Chondrocyte (in vitro differentiated cells): ENCODE results near the gene SOBP. TPM values are rescaled to one million over a fixed set of nuclear protein-coding genes. Genes with fewer than 3 reads are reported as not detected.

Experiments
- DNase-seq: peaks from one replicate; pipeline ENCODE4 v3.0.0; 2021; ENCODE audit warnings: mixed read lengths, low spot score
- H3K27ac Mint-ChIP-seq: one replicate; pipeline ENCODE4 v1.8.0; 2021; ENCODE audit warnings: mild to moderate bottlenecking, moderate library complexity, mixed read lengths; ENCODE audit not compliant: unreplicated experiment
- H3K27me3 Mint-ChIP-seq: 2 replicates; pipeline ENCODE4 v1.8.0; 2021; ENCODE audit warnings: low read depth, mixed read lengths
- H3K36me3 Mint-ChIP-seq: 2 replicates; pipeline ENCODE4 v1.8.0; 2021; ENCODE audit warnings: low read depth, mixed read lengths
- H3K4me1 Mint-ChIP-seq: 2 replicates; pipeline ENCODE4 v1.8.0; 2021; ENCODE audit warnings: low read depth, mild to moderate bottlenecking, mixed read lengths
- H3K4me3 Mint-ChIP-seq: one replicate; pipeline ENCODE4 v1.8.0; 2021; ENCODE audit warnings: mild to moderate bottlenecking, moderate library complexity, mixed read lengths; ENCODE audit not compliant: unreplicated experiment
- H3K9me3 Mint-ChIP-seq: 2 replicates; pipeline ENCODE4 v1.8.0; 2021; ENCODE audit warnings: low read depth, mixed read lengths
- total RNA-seq: library from RNA; stranded (reverse); gene quantifications from 3 replicates; pipeline ENCODE4 v1.2.1, GENCODE V29; 2021
- TF ChIP-seq, protein P1 (sequence below): fragments of 200-600 bp; sonication (generic); IDR thresholded peaks from 2 replicates; pipeline ENCODE4 v1.5.0; 2021; ENCODE audit warnings: antibody characterized with exemption, mild to moderate bottlenecking, moderate library complexity

The SOBP gene
- total RNA-seq, 1 donor from 2014 or later = 6.6 TPM

- no peaks in the 10 kb centered on the region for H3K9me3 Mint-ChIP-seq
- DNase-seq = no peak
- TF ChIP-seq, protein P1, sequence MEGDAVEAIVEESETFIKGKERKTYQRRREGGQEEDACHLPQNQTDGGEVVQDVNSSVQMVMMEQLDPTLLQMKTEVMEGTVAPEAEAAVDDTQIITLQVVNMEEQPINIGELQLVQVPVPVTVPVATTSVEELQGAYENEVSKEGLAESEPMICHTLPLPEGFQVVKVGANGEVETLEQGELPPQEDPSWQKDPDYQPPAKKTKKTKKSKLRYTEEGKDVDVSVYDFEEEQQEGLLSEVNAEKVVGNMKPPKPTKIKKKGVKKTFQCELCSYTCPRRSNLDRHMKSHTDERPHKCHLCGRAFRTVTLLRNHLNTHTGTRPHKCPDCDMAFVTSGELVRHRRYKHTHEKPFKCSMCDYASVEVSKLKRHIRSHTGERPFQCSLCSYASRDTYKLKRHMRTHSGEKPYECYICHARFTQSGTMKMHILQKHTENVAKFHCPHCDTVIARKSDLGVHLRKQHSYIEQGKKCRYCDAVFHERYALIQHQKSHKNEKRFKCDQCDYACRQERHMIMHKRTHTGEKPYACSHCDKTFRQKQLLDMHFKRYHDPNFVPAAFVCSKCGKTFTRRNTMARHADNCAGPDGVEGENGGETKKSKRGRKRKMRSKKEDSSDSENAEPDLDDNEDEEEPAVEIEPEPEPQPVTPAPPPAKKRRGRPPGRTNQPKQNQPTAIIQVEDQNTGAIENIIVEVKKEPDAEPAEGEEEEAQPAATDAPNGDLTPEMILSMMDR = no peak
- H3K4me3 Mint-ChIP-seq = no peak overlapping the region
- no peak overlapping the region for H3K27ac Mint-ChIP-seq
- peaks cover 45% of the 10 kb centered on the region for H3K4me1 Mint-ChIP-seq
- no peaks in the 10 kb centered on the region for H3K27me3 Mint-ChIP-seq
- no peaks in the 10 kb centered on the region for H3K36me3 Mint-ChIP-seq
Observed at GRCh38 chr6:107602321-107603005, 112.5 kb downstream of the SOBP start.

GRCh38 chr6:107603006-107603370 is 113.1 kb downstream of the SOBP start:
- TF ChIP-seq, protein P1 = no peak
- no peak for DNase-seq
- peaks cover 45% of the 10 kb centered on the region for H3K4me1 Mint-ChIP-seq
- no peak overlapping the region for H3K27ac Mint-ChIP-seq
- H3K36me3 Mint-ChIP-seq = no peaks in the 10 kb centered on the region
- no peaks in the 10 kb centered on the region for H3K27me3 Mint-ChIP-seq
- no peak overlapping the region for H3K4me3 Mint-ChIP-seq
- H3K9me3 Mint-ChIP-seq = no peaks in the 10 kb centered on the region

DNA sequence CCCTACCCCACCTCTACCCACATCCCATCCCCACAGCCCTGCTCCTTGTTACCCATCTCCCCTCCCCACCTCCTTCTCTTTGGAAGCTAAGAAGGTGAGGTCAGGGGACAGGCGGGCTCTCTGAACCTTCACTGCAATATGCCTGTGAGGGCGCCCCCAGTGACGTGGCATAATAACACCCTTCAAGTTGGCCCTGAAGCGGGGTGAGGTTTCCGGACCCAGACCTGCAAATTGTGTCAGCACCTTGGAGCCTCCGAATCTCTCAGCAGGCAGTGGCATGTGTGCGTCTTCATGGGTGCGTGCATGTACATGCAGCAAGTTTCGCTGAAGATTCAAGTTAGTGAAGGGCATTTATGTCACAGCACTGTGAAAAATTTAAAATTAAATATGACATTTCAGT is 114.6 kb downstream of the SOBP start:
- Mint-ChIP-seq H3K4me1 (peaks cover 37% of the 10 kb centered on the region), H3K36me3 (no peaks in the 10 kb centered on the region), H3K27ac (no peak overlapping the region), H3K27me3 (no peaks in the 10 kb centered on the region), H3K4me3 (no peak overlapping the region), H3K9me3 (no peaks in the 10 kb centered on the region)
- TF ChIP-seq, protein P1 = no peak
- DNase-seq = no peak

DNA sequence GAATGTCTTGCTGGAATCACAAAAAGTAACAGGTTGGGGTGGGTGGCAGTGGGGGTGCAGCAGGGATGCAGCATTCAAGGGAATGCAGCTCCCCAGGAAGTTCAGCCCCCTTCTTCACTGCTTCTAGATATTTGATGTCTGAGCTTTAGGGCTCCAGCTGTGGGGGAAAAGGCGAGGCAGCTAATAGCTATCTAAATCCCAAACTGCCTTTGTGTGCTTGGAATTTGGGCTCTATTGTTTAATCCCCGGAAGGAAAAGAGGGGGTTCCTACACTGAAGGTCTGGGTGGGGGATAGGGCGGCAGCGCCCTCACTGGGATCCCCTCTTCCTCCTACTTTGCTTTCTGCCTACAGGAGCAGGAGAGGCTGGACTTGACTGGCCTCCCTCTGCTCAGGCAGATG is 116.5 kb downstream of the SOBP start:
- no peak for DNase-seq
- H3K27me3 Mint-ChIP-seq = no peaks in the 10 kb centered on the region
- no peaks in the 10 kb centered on the region for H3K36me3 Mint-ChIP-seq
- H3K27ac Mint-ChIP-seq = no peak overlapping the region
- TF ChIP-seq, protein P1 = no peak
- no peak overlapping the region for H3K4me3 Mint-ChIP-seq
- no peaks in the 10 kb centered on the region for H3K9me3 Mint-ChIP-seq
- peaks cover 31% of the 10 kb centered on the region for H3K4me1 Mint-ChIP-seq

GRCh38 chr6:107607116-107607515 is 117.2 kb downstream of the SOBP start:
- Mint-ChIP-seq H3K4me1 (peaks cover 30% of the 10 kb centered on the region), H3K9me3 (no peaks in the 10 kb centered on the region), H3K27me3 (no peaks in the 10 kb centered on the region), H3K36me3 (no peaks in the 10 kb centered on the region), H3K27ac (no peak overlapping the region), H3K4me3 (no peak overlapping the region)
- TF ChIP-seq, protein P1 = no peak
- no peak for DNase-seq
